Epithelial cell of esophagus (primary cell): Measurements from ENCODE around the gene CD163L1.

ENCODE experiments used
- DNase-seq: peaks from one replicate; pipeline ENCODE4 v3.0.0; 2010; ENCODE audit warnings: low read depth
- H3K4me3 ChIP-seq: 2 replicates; pipeline ENCODE4 v1.5.1; 2011; ENCODE audit warnings: mild to moderate bottlenecking, low read length, control low read depth
- CTCF ChIP-seq: IDR thresholded peaks from 2 replicates; pipeline ENCODE4 v1.5.1; 2011; ENCODE audit warnings: low read depth, mild to moderate bottlenecking, low read length, control low read depth, inconsistent platforms; ENCODE audit not compliant: insufficient read depth; ENCODE audit errors: missing control alignments

CD163L1 gene

GRCh38 chr12:7460375-7461259, 16.7 kb upstream of the CD163L1 start:
- peak; percentile 97 for TF ChIP-seq CTCF
- H3K4me3 ChIP-seq = no peak overlapping the region

GRCh38 chr12:7459973-7460372, 16.0 kb upstream of the CD163L1 start:
- H3K4me3 ChIP-seq = no peak overlapping the region
- TF ChIP-seq CTCF = no peak
- DNase-seq = no peak

More at GRCh38 chr12:7460375-7461259, 16.7 kb upstream of the CD163L1 start:
- DNase-seq = peak; percentile 66

DNA sequence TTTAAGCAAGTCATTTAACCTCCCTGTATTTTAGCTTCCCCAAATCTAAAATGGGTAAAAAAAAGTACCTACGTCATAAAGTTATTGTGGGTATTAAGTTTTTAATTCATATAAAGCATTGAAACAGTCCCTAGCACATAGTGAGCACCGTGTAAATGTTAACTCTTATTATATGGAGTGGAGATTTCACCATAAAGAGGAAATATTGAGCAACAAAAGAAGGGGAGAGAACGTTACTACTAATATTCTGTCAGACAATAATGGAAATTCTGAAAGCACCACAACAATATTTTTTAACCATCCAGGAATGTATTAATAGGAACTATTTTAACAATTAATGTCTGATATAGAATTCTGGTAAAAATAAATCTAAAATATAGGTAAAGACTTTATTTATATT, 7.8 kb upstream of the CD163L1 start:
- no peak for DNase-seq
- H3K4me3 ChIP-seq = no peak overlapping the region
- no peak for TF ChIP-seq CTCF

DNA sequence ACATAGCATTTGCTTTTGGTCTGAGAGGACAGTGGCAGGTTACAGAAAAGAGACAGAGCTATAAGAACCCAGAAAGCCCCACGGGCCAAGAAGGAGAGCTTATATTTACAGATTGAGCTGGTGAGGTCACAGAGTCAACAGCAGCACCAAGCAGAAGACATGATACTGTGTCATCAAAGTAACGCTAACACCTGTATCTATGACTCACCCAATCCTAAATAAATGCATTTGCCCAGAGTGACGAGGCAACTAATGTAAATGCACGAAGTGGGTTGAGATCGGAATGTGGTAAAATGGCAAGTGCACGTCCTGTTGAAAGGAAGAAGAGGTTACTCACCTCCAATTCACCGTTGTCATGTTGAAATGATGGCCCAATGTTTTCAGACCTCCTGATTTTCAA, 6.7 kb upstream of the CD163L1 start:
- DNase-seq = peak; percentile 90
- no peak for TF ChIP-seq CTCF
- no peak overlapping the region for H3K4me3 ChIP-seq

- DNase-seq = no peak
- H3K4me3 ChIP-seq = no peak overlapping the region
- no peak for TF ChIP-seq CTCF
Observed at GRCh38 chr12:7448099-7448498, 4.1 kb upstream of the CD163L1 start.

DNA sequence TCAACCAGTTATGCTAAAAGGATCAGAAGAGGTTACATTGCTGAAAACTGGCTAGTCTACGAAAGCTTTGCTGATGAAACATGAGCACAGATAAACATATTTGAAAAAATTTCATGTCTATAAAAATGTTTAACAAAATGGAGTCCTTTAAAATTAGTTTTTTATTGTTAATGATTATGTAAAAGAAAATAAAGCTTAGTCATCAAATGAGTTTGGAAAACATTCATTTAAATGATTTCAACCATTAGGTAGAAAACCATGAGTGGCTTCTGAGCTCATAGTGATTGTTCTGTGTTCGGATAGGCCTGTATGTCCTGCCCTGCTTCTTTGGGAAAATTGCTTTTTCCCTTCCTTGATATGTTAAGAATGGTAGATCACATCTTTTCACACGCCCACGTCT, 584 bp upstream of the CD163L1 start:
- no peak overlapping the region for H3K4me3 ChIP-seq
- no peak for DNase-seq

More for the DNA sequence above, 584 bp upstream of the CD163L1 start:
- TF ChIP-seq CTCF = no peak
